Calu3 (cell line): ENCODE results near the gene ZNF428. TPM values are rescaled to one million over a fixed set of nuclear protein-coding genes. Genes with fewer than 3 reads are reported as not detected.
"Not testable (repeated sequence)": the region's sequence is repeated elsewhere in the genome, so short reads cannot be mapped to it uniquely, and the experiment has no call there.

Experiments
- BruUV-seq: library from RNA; stranded (reverse); fragments of 400-500 nt; replicated peaks from 2 replicates; lab custom pipeline; 2021; lab: Mats Ljungman, UMichigan
- CTCF ChIA-PET: fragments of 300-600 bp; sonication (Branson Sonifier 250); formaldehyde crosslinking; loops from one replicate; lab custom pipeline; 2022; ENCODE audit warnings: antibody characterized with exemption; lab: Charles Lee
- DNase-seq: peaks from one replicate; pipeline ENCODE4 v3.0.0; 2022
- H3K27ac Mint-ChIP-seq: one replicate; pipeline ENCODE4 v1.8.0; 2022; ENCODE audit warnings: mixed read lengths; ENCODE audit not compliant: unreplicated experiment
- H3K27me3 Mint-ChIP-seq: one replicate; pipeline ENCODE4 v1.8.0; 2022; ENCODE audit warnings: mixed read lengths; ENCODE audit not compliant: unreplicated experiment
- H3K36me3 Mint-ChIP-seq: one replicate; pipeline ENCODE4 v1.8.0; 2022; ENCODE audit warnings: mild to moderate bottlenecking, moderate library complexity, mixed read lengths; ENCODE audit not compliant: insufficient read depth, unreplicated experiment
- H3K4me1 Mint-ChIP-seq: one replicate; pipeline ENCODE4 v1.8.0; 2022; ENCODE audit warnings: mild to moderate bottlenecking, low read depth, mixed read lengths; ENCODE audit not compliant: unreplicated experiment
- H3K4me3 Mint-ChIP-seq: one replicate; pipeline ENCODE4 v1.8.0; 2022; ENCODE audit warnings: mild to moderate bottlenecking, low read depth, moderate library complexity, mixed read lengths; ENCODE audit not compliant: unreplicated experiment
- H3K9me3 Mint-ChIP-seq: one replicate; pipeline ENCODE4 v1.8.0; 2022; ENCODE audit warnings: low read depth, mixed read lengths; ENCODE audit not compliant: unreplicated experiment
- intact Hi-C: fragments of 100-400 bp; cut with micrococcal nuclease; formaldehyde crosslinking; loops from one replicate; pipeline ENCODE4 v1.10.0; 2022; ENCODE audit not compliant: unreplicated experiment
- total RNA-seq: library from RNA; stranded (reverse); gene quantifications from 2 replicates; pipeline ENCODE4 v1.2.3, GENCODE V29; 2022
- TF ChIP-seq, protein P1 (sequence below): fragments of 200-600 bp; IDR thresholded peaks from one replicate; pipeline ENCODE4 v1.8.0; 2022; ENCODE audit warnings: antibody characterized with exemption; ENCODE audit not compliant: unreplicated experiment

Gene ZNF428
- total RNA-seq, 1 experiment from 2014 or later = 32.8 TPM

- H3K27ac Mint-ChIP-seq = no peak overlapping the region
- peaks cover 71% of the 10 kb centered on the region for H3K36me3 Mint-ChIP-seq
- no peaks in the 10 kb centered on the region for H3K9me3 Mint-ChIP-seq
- no peaks in the 10 kb centered on the region for H3K4me1 Mint-ChIP-seq
- TF ChIP-seq, protein P1, sequence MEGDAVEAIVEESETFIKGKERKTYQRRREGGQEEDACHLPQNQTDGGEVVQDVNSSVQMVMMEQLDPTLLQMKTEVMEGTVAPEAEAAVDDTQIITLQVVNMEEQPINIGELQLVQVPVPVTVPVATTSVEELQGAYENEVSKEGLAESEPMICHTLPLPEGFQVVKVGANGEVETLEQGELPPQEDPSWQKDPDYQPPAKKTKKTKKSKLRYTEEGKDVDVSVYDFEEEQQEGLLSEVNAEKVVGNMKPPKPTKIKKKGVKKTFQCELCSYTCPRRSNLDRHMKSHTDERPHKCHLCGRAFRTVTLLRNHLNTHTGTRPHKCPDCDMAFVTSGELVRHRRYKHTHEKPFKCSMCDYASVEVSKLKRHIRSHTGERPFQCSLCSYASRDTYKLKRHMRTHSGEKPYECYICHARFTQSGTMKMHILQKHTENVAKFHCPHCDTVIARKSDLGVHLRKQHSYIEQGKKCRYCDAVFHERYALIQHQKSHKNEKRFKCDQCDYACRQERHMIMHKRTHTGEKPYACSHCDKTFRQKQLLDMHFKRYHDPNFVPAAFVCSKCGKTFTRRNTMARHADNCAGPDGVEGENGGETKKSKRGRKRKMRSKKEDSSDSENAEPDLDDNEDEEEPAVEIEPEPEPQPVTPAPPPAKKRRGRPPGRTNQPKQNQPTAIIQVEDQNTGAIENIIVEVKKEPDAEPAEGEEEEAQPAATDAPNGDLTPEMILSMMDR = no peak
- CTCF ChIA-PET = interaction anchor here (1.1 to 1.2 kb wide), 2 partner anchors 10 to 35 kb away, joined by 4 read pairs; no protein-coding TSS in a partner anchor
- no peaks in the 10 kb centered on the region for H3K27me3 Mint-ChIP-seq
- intact Hi-C loops = loop anchor here (2.0 to 5.0 kb wide), 2 partner anchors 95 to 206 kb away; no protein-coding TSS in a partner anchor
- no peak for DNase-seq
- no peak overlapping the region for H3K4me3 Mint-ChIP-seq
- BruUV-seq = no TSS peak
These were observed 33.1 kb upstream of the ZNF428 start for GRCh38 chr19:43652546-43652874.

- CTCF ChIA-PET = interaction anchor here (0.7 to 1.2 kb wide), 2 partner anchors 35 to 87 kb away, joined by 3 to 4 read pairs; no protein-coding TSS in a partner anchor
- Mint-ChIP-seq H3K36me3 (peaks cover 70% of the 10 kb centered on the region), H3K4me1 (no peaks in the 10 kb centered on the region), H3K9me3 (no peaks in the 10 kb centered on the region), H3K27ac (no peak overlapping the region), H3K27me3 (no peaks in the 10 kb centered on the region), H3K4me3 (no peak overlapping the region)
- intact Hi-C loops = loop anchor here (2.0 to 5.0 kb wide), 2 partner anchors 95 to 205 kb away; no protein-coding TSS in a partner anchor
- peak; percentile 79 for DNase-seq
- TF ChIP-seq, protein P1 = peak; percentile 81
- BruUV-seq = no TSS peak
These were observed 32.5 kb upstream of the ZNF428 start for GRCh38 chr19:43651758-43652545.

DNA sequence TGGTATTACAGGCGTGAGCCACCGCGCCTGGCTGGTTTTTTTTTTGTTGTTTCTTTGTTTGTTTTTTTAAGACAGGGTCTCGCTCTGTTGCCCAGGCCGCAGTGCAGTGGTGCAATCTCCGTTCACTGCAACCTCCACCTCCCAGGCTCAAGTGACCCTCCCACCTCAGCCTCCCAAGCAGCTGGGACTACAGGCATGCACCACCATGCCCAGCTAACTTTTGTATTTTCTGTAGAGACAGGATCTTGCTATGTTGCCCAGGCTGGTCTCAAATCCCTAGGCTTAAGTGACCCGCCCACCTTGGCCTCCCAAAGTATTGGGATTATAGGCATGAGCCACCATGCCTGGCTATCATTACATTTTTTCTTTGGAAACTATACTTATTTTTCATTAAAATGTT, 30.8 kb upstream of the ZNF428 start:
- CTCF ChIA-PET, H3K27ac Mint-ChIP-seq, BruUV-seq, DNase-seq, H3K9me3 Mint-ChIP-seq, H3K4me3 Mint-ChIP-seq, H3K4me1 Mint-ChIP-seq, H3K27me3 Mint-ChIP-seq: not testable (repeated sequence)
- intact Hi-C loops = loop anchor here (5.0 kb wide), 1 partner anchor 93 kb away; no protein-coding TSS in a partner anchor
- H3K36me3 Mint-ChIP-seq = peaks cover 62% of the 10 kb centered on the region

GRCh38 chr19:43649514-43649913, 30.1 kb upstream of the ZNF428 start:
- CTCF ChIA-PET = interaction anchor here (0.5 to 0.6 kb wide), 2 partner anchors 169 to 229 kb away, joined by 3 to 4 read pairs; no protein-coding TSS in a partner anchor
- Mint-ChIP-seq H3K4me3 (no peak overlapping the region), H3K27me3 (no peaks in the 10 kb centered on the region), H3K27ac (no peak overlapping the region), H3K9me3 (peaks cover 3% of the 10 kb centered on the region), H3K4me1 (no peaks in the 10 kb centered on the region), H3K36me3 (peaks cover 55% of the 10 kb centered on the region)
- BruUV-seq = no TSS peak
- TF ChIP-seq, protein P1 = no peak
- intact Hi-C loops = no loop called here
- no peak for DNase-seq
